Measurements from ENCODE around the gene USP9X.
"Not testable (repeated sequence)": the region's sequence is repeated elsewhere in the genome, so short reads cannot be mapped to it uniquely, and the experiment has no call there.

USP9X gene

GRCh38 chrX:41122664-41123257 lies 37.5 kb downstream of the USP9X start:
- in situ Hi-C loops (cut with HindIII; ENCODE audit: low sequenced_read_pairs), result no loop called here

GRCh38 chrX:41127477-41128192 lies 42.4 kb downstream of the USP9X start:
- in situ Hi-C loops (cut with HindIII; ENCODE audit: low sequenced_read_pairs), result no loop called here

- in situ Hi-C loops (cut with HindIII; ENCODE audit: low sequenced_read_pairs), result no loop called here
Measured at GRCh38 chrX:41128955-41129354, 43.7 kb downstream of the USP9X start.

GRCh38 chrX:41131766-41132165 lies 46.5 kb downstream of the USP9X start:
- in situ Hi-C loops (cut with HindIII; ENCODE audit: low sequenced_read_pairs), result no loop called here

GRCh38 chrX:41133551-41133950 lies 48.3 kb downstream of the USP9X start:
- in situ Hi-C loops (cut with HindIII; ENCODE audit: low sequenced_read_pairs), result no loop called here

GRCh38 chrX:41137589-41137988 lies 52.3 kb downstream of the USP9X start:
- in situ Hi-C loops (cut with HindIII; ENCODE audit: low sequenced_read_pairs), result no loop called here

GRCh38 chrX:41142130-41142910 lies 57.1 kb downstream of the USP9X start:
- in situ Hi-C loops (cut with HindIII; ENCODE audit: low sequenced_read_pairs), result no loop called here

GRCh38 chrX:41144873-41145272 lies 59.6 kb downstream of the USP9X start:
- in situ Hi-C loops (cut with HindIII; ENCODE audit: low sequenced_read_pairs), result no loop called here

- in situ Hi-C loops (cut with HindIII; ENCODE audit: low sequenced_read_pairs), result no loop called here
Measured at GRCh38 chrX:41145920-41146608, 60.8 kb downstream of the USP9X start.

GRCh38 chrX:41148553-41148952 lies 63.3 kb downstream of the USP9X start:
- in situ Hi-C loops (cut with HindIII; ENCODE audit: low sequenced_read_pairs), result no loop called here

GRCh38 chrX:41150043-41150442 lies 64.8 kb downstream of the USP9X start:
- in situ Hi-C loops (cut with HindIII; ENCODE audit: low sequenced_read_pairs), result no loop called here

GRCh38 chrX:41151726-41152125 lies 66.5 kb downstream of the USP9X start:
- in situ Hi-C loops (cut with HindIII; ENCODE audit: low sequenced_read_pairs), result not testable (repeated sequence)

- in situ Hi-C loops (cut with HindIII; ENCODE audit: low sequenced_read_pairs), result no loop called here
Measured at GRCh38 chrX:41152221-41152620, 67.0 kb downstream of the USP9X start.

GRCh38 chrX:41153448-41153847 lies 68.2 kb downstream of the USP9X start:
- in situ Hi-C loops (cut with HindIII; ENCODE audit: low sequenced_read_pairs), result no loop called here

- in situ Hi-C loops (cut with HindIII; ENCODE audit: low sequenced_read_pairs), result no loop called here
Measured at GRCh38 chrX:41153957-41154356, 68.7 kb downstream of the USP9X start.

GRCh38 chrX:41164449-41164848 lies 79.2 kb downstream of the USP9X start:
- in situ Hi-C loops (cut with HindIII; ENCODE audit: low sequenced_read_pairs), result no loop called here

GRCh38 chrX:41167888-41168287 lies 82.6 kb downstream of the USP9X start:
- in situ Hi-C loops (cut with HindIII; ENCODE audit: low sequenced_read_pairs), result no loop called here

- in situ Hi-C loops (cut with HindIII; ENCODE audit: low sequenced_read_pairs), result no loop called here
Measured at GRCh38 chrX:41176263-41176662, 91.0 kb downstream of the USP9X start.

GRCh38 chrX:41177297-41177696 lies 92.1 kb downstream of the USP9X start:
- in situ Hi-C loops (cut with HindIII; ENCODE audit: low sequenced_read_pairs), result no loop called here

- in situ Hi-C loops (cut with HindIII; ENCODE audit: low sequenced_read_pairs), result no loop called here
Measured at GRCh38 chrX:41178201-41178600, 93.0 kb downstream of the USP9X start.

GRCh38 chrX:41180194-41180908 lies 95.1 kb downstream of the USP9X start:
- in situ Hi-C loops (cut with HindIII; ENCODE audit: low sequenced_read_pairs), result no loop called here

All from DLD1 (cell line).